Measurements from ENCODE around the gene ISM1. TPM values are rescaled to one million over a fixed set of nuclear protein-coding genes. Genes with fewer than 3 reads are reported as not detected.
A peak's percentile ranks its signal among the peaks of the same experiment; 100 is the strongest.

ISM1 gene
- polyA plus RNA-seq, 1 donor: 0.81 TPM

DNA sequence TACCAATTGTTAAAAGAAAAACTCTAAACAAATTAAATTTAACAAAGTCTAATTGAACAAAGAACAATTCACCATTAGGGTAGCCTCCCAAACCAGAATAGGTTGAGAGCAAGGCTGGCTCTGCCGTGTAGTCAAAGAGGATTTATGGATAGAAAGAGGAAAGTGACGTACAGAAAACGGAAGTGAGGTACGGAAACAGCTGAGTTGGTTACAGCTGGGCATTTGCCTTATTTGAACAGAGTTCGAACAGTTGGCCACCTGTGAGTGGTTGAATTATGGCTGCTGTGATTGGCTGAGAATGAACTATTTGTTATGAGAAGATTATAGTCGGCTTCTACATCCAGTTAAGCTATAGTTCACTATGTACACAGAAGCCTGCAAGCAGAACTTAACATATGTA, 18.5 kb upstream of the ISM1 start:
- 100% methylated on average over 2 of the region's 6 CpGs for WGBS (ENCODE audit: insufficient coverage, low lambda C conversion rate)
- no peaks in the 10 kb centered on the region for H3K9me3 ChIP-seq (ENCODE audit: control insufficient read depth, low read depth, low read length)
- no peak for DNase-seq
- H3K4me3 ChIP-seq (ENCODE audit: low read length): no peak overlapping the region
- no peaks in the 10 kb centered on the region for H3K27me3 ChIP-seq (ENCODE audit: control insufficient read depth, insufficient read depth, low read length)
- no peaks in the 10 kb centered on the region for H3K4me1 ChIP-seq (ENCODE audit: control insufficient read depth, insufficient read depth, low read length)
- H3K36me3 ChIP-seq (ENCODE audit: control insufficient read depth, insufficient read depth, low read length): no peaks in the 10 kb centered on the region
- H3K27ac ChIP-seq (ENCODE audit: low read length): no peak overlapping the region

- H3K9me3 ChIP-seq (ENCODE audit: control insufficient read depth, low read depth, low read length): no peaks in the 10 kb centered on the region
- H3K27ac ChIP-seq (ENCODE audit: low read length): no peak overlapping the region
- H3K4me3 ChIP-seq (ENCODE audit: low read length): no peak overlapping the region
- 60% methylated on average over 1 of the region's 4 CpGs for WGBS (ENCODE audit: insufficient coverage, low lambda C conversion rate)
- no peaks in the 10 kb centered on the region for H3K36me3 ChIP-seq (ENCODE audit: control insufficient read depth, insufficient read depth, low read length)
- no peak for DNase-seq
- H3K4me1 ChIP-seq (ENCODE audit: control insufficient read depth, insufficient read depth, low read length): no peaks in the 10 kb centered on the region
- H3K27me3 ChIP-seq (ENCODE audit: control insufficient read depth, insufficient read depth, low read length): no peaks in the 10 kb centered on the region
Observed at GRCh38 chr20:13205425-13205824, 15.6 kb upstream of the ISM1 start.

- no peaks in the 10 kb centered on the region for H3K4me1 ChIP-seq (ENCODE audit: control insufficient read depth, insufficient read depth, low read length)
- no peak for DNase-seq
- H3K36me3 ChIP-seq (ENCODE audit: control insufficient read depth, insufficient read depth, low read length): no peaks in the 10 kb centered on the region
- H3K4me3 ChIP-seq (ENCODE audit: low read length): no peak overlapping the region
- no peaks in the 10 kb centered on the region for H3K27me3 ChIP-seq (ENCODE audit: control insufficient read depth, insufficient read depth, low read length)
- no peaks in the 10 kb centered on the region for H3K9me3 ChIP-seq (ENCODE audit: control insufficient read depth, low read depth, low read length)
- no CpG with 5 or more reads among the region's 5 CpGs for whole genome bisulfite sequencing (ENCODE audit: insufficient coverage, low lambda C conversion rate)
- H3K27ac ChIP-seq (ENCODE audit: low read length): no peak overlapping the region
Observed at GRCh38 chr20:13205848-13206434, 15.1 kb upstream of the ISM1 start.

- H3K9me3 ChIP-seq (ENCODE audit: control insufficient read depth, low read depth, low read length): no peaks in the 10 kb centered on the region
- no peaks in the 10 kb centered on the region for H3K36me3 ChIP-seq (ENCODE audit: control insufficient read depth, insufficient read depth, low read length)
- H3K27me3 ChIP-seq (ENCODE audit: control insufficient read depth, insufficient read depth, low read length): no peaks in the 10 kb centered on the region
- no peaks in the 10 kb centered on the region for H3K4me1 ChIP-seq (ENCODE audit: control insufficient read depth, insufficient read depth, low read length)
- no peak for DNase-seq
- WGBS (ENCODE audit: insufficient coverage, low lambda C conversion rate): no CpG with 5 or more reads among the region's 2 CpGs
- no peak overlapping the region for H3K4me3 ChIP-seq (ENCODE audit: low read length)
- H3K27ac ChIP-seq (ENCODE audit: low read length): no peak overlapping the region
Observed at GRCh38 chr20:13207016-13207415, 14.1 kb upstream of the ISM1 start.

DNA sequence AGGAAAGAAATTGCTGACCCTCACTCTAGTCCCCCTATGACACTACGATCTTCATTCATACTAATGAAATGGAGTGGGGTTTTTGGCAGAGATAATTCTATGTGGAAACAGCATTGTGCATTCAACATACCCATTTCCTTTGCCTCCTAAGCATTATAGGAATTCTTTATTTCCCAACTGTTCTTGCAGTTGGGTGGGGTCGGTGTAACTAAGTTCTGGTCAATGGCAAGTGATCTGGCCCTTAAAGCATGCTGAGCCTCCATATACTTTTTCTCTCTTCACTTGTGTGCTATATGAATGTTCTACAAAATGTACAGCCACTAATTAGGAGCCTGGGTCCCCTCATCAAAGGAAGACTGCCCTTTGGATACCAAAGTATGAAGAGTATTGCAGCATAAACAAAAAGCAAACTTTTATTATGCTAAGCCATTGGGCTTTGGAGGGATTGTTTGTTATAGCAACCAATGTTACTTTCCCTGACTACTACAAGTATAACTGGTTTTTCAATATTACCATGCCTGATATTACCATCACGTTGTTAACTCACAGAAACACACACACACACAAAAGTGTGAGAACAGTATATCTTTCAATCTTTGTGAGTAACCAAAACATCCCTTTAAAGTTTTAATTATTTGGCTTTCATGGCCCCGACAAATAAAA, 9.0 kb upstream of the ISM1 start:
- Histone ChIP-seq H3K4me1 (ENCODE audit: control insufficient read depth, insufficient read depth, low read length) (no peaks in the 10 kb centered on the region), H3K4me3 (ENCODE audit: low read length) (no peak overlapping the region), H3K36me3 (ENCODE audit: control insufficient read depth, insufficient read depth, low read length) (no peaks in the 10 kb centered on the region), H3K27ac (ENCODE audit: low read length) (no peak overlapping the region), H3K9me3 (ENCODE audit: control insufficient read depth, low read depth, low read length) (no peaks in the 10 kb centered on the region), H3K27me3 (ENCODE audit: control insufficient read depth, insufficient read depth, low read length) (peaks cover 28% of the 10 kb centered on the region)
- no CpG with 5 or more reads among the region's 4 CpGs for WGBS (ENCODE audit: insufficient coverage, low lambda C conversion rate)
- DNase-seq: no peak

- DNase-seq: no peak
- Histone ChIP-seq H3K9me3 (ENCODE audit: control insufficient read depth, low read depth, low read length) (no peaks in the 10 kb centered on the region), H3K27me3 (ENCODE audit: control insufficient read depth, insufficient read depth, low read length) (peaks cover 30% of the 10 kb centered on the region), H3K4me1 (ENCODE audit: control insufficient read depth, insufficient read depth, low read length) (no peaks in the 10 kb centered on the region), H3K36me3 (ENCODE audit: control insufficient read depth, insufficient read depth, low read length) (no peaks in the 10 kb centered on the region), H3K4me3 (ENCODE audit: low read length) (no peak overlapping the region), H3K27ac (ENCODE audit: low read length) (no peak overlapping the region)
- WGBS (ENCODE audit: insufficient coverage, low lambda C conversion rate): 75% methylated on average over 4 of the region's 5 CpGs
Observed at GRCh38 chr20:13212750-13213149, 8.3 kb upstream of the ISM1 start.

GRCh38 chr20:13213335-13213734, 7.7 kb upstream of the ISM1 start:
- Histone ChIP-seq H3K27ac (ENCODE audit: low read length) (no peak overlapping the region), H3K4me3 (ENCODE audit: low read length) (no peak overlapping the region), H3K4me1 (ENCODE audit: control insufficient read depth, insufficient read depth, low read length) (no peaks in the 10 kb centered on the region), H3K27me3 (ENCODE audit: control insufficient read depth, insufficient read depth, low read length) (peaks cover 36% of the 10 kb centered on the region), H3K9me3 (ENCODE audit: control insufficient read depth, low read depth, low read length) (no peaks in the 10 kb centered on the region), H3K36me3 (ENCODE audit: control insufficient read depth, insufficient read depth, low read length) (no peaks in the 10 kb centered on the region)
- WGBS (ENCODE audit: insufficient coverage, low lambda C conversion rate): no CpG with 5 or more reads among the region's 1 CpG
- no peak for DNase-seq

DNA sequence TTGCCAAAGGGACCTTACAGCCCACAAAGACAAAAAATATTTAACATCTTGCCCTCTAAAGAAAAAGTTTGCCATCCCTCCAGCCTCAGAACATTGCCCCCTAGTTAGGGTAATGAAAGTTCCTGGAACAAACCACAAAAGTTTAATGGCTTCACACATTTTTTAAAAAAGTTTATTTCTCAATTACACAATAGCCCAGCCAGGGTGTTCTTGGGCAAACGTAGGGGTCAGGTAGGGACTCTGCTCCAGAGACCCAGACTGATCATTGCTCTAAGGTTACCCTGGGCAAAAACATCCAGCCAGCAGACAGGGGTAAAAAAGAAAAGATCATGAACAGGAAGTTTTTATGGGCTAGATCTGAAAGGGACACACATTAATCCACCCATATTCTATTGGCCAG, 4.5 kb upstream of the ISM1 start:
- no peak for DNase-seq
- H3K27ac ChIP-seq (ENCODE audit: low read length): no peak overlapping the region
- H3K4me1 ChIP-seq (ENCODE audit: control insufficient read depth, insufficient read depth, low read length): peaks cover 11% of the 10 kb centered on the region
- no CpG with 5 or more reads among the region's 1 CpG for WGBS (ENCODE audit: insufficient coverage, low lambda C conversion rate)
- peaks cover 10% of the 10 kb centered on the region for H3K9me3 ChIP-seq (ENCODE audit: control insufficient read depth, low read depth, low read length)
- H3K36me3 ChIP-seq (ENCODE audit: control insufficient read depth, insufficient read depth, low read length): no peaks in the 10 kb centered on the region
- H3K4me3 ChIP-seq (ENCODE audit: low read length): no peak overlapping the region
- peaks cover 63% of the 10 kb centered on the region for H3K27me3 ChIP-seq (ENCODE audit: control insufficient read depth, insufficient read depth, low read length)

GRCh38 chr20:13219327-13220193, 1.5 kb upstream of the ISM1 start:
- H3K36me3 ChIP-seq (ENCODE audit: control insufficient read depth, insufficient read depth, low read length): no peaks in the 10 kb centered on the region
- H3K27ac ChIP-seq (ENCODE audit: low read length): no peak overlapping the region
- 15% methylated on average over 4 of the region's 38 CpGs for WGBS (ENCODE audit: insufficient coverage, low lambda C conversion rate)
- peak overlapping the region; percentile 39 for H3K4me3 ChIP-seq (ENCODE audit: low read length)
- peaks cover 10% of the 10 kb centered on the region for H3K9me3 ChIP-seq (ENCODE audit: control insufficient read depth, low read depth, low read length)
- DNase-seq: no peak
- H3K4me1 ChIP-seq (ENCODE audit: control insufficient read depth, insufficient read depth, low read length): peaks cover 14% of the 10 kb centered on the region
- peaks cover 80% of the 10 kb centered on the region for H3K27me3 ChIP-seq (ENCODE audit: control insufficient read depth, insufficient read depth, low read length)

DNA sequence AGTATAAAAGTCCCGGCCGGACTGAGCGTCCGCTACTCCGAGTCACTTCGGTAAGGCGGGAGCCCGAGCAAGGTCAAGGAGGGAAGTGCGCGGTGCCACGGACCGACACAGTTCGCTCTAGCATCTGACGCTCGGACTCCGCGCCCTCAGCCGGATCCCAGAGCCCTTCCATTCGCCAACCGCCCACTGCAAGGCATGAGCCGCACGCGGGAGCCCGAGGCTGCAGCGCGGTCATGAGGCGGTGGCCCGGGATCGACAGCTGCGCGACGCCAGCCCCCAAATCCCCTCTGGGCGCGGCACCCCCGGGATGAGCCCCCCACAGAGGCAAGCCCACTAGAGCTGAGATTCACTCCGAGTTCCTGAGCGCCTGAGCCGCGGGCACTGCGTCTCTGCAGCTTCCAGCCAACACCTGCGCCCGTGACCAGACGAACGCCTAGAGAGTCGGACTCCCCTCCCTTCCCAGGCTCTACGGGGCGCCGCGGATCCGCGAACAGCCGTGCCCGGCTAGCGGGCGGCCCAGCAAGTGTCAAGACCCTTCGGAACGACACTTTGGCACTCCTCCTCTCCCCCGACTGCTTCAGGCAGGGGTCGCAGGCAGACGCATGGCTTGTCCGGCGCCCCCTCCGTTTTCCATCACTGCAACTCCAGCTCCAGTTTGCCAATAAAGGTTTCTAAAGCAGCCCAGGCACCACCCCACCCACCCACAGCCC, 725 bp upstream of the ISM1 start:
- Histone ChIP-seq H3K4me3 (ENCODE audit: low read length) (peak overlapping the region; percentile 39), H3K9me3 (ENCODE audit: control insufficient read depth, low read depth, low read length) (peaks cover 10% of the 10 kb centered on the region), H3K27me3 (ENCODE audit: control insufficient read depth, insufficient read depth, low read length) (peaks cover 74% of the 10 kb centered on the region), H3K36me3 (ENCODE audit: control insufficient read depth, insufficient read depth, low read length) (no peaks in the 10 kb centered on the region), H3K27ac (ENCODE audit: low read length) (no peak overlapping the region), H3K4me1 (ENCODE audit: control insufficient read depth, insufficient read depth, low read length) (peaks cover 14% of the 10 kb centered on the region)
- WGBS (ENCODE audit: insufficient coverage, low lambda C conversion rate): no CpG with 5 or more reads among the region's 63 CpGs
- peak; percentile 23 to 65 for DNase-seq

Measured in large intestine (tissue), 3 donors.